ACC112 (cell line): ENCODE results near the gene TBCC.
"Not testable (repeated sequence)": the region's sequence is repeated elsewhere in the genome, so short reads cannot be mapped to it uniquely, and the experiment has no call there.

Experiments
- H2AFZ ChIP-seq: fragments of 200-600 bp; sonication (generic); one replicate; pipeline ENCODE4 v1.6.0; 2017; ENCODE audit warnings: antibody characterized with exemption, low read length; ENCODE audit not compliant: unreplicated experiment
- H3K27ac ChIP-seq: fragments of 200-600 bp; sonication (generic); 2 replicates; pipeline ENCODE4 v1.5.1; 2014; ENCODE audit warnings: low read depth, mild to moderate bottlenecking, antibody characterized with exemption, low read length, moderate library complexity
- H3K27me3 ChIP-seq: fragments of 200-600 bp; sonication (generic); 2 replicates; pipeline ENCODE4 v1.6.1; 2014; ENCODE audit warnings: mild to moderate bottlenecking, antibody characterized with exemption, low read length, moderate library complexity, mixed read lengths; ENCODE audit not compliant: insufficient read depth
- H3K36me3 ChIP-seq: fragments of 200-600 bp; sonication (generic); 2 replicates; pipeline ENCODE4 v1.6.1; 2016; ENCODE audit warnings: mild to moderate bottlenecking, antibody characterized with exemption, low read length, moderate library complexity, mixed read lengths; ENCODE audit not compliant: insufficient read depth
- H3K4me1 ChIP-seq: fragments of 200-600 bp; sonication (generic); one replicate; pipeline ENCODE4 v1.6.1; 2016; ENCODE audit warnings: low read length, mixed read lengths; ENCODE audit not compliant: insufficient read depth, unreplicated experiment, control insufficient read depth
- H3K4me3 ChIP-seq: fragments of 200-600 bp; sonication (generic); 2 replicates; pipeline ENCODE4 v1.5.1; 2014; ENCODE audit warnings: mild to moderate bottlenecking, low read depth, low read length
- H3K79me2 ChIP-seq: fragments of 200-600 bp; sonication (generic); one replicate; pipeline ENCODE4 v1.6.0; 2016; ENCODE audit warnings: low read length; ENCODE audit not compliant: control insufficient read depth, unreplicated experiment, insufficient read depth

The TBCC gene

DNA sequence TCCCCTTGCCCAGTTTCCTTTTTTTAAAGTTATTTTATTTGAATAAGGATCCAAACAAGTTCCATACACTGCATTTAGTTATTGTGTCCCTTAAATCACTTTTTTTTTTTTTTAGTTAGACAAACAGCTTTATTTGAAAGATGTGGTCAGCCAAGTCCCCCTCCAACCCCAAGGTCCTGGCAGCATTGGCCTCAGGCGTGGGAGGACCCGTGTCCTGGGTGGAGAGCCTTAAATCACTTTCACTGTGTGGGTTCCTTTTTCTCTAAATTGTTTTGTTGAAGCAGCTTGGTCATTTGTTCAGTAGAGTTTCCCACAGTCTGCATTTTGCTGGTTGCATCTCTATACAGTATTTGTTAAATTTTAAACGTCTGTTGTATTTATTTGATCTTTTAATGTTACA, 5.2 kb upstream of the TBCC start:
- H3K79me2 ChIP-seq, result no peaks in the 10 kb centered on the region
- H3K4me1 ChIP-seq, result peaks cover 14% of the 10 kb centered on the region
- H2AFZ ChIP-seq, result no peak overlapping the region

DNA sequence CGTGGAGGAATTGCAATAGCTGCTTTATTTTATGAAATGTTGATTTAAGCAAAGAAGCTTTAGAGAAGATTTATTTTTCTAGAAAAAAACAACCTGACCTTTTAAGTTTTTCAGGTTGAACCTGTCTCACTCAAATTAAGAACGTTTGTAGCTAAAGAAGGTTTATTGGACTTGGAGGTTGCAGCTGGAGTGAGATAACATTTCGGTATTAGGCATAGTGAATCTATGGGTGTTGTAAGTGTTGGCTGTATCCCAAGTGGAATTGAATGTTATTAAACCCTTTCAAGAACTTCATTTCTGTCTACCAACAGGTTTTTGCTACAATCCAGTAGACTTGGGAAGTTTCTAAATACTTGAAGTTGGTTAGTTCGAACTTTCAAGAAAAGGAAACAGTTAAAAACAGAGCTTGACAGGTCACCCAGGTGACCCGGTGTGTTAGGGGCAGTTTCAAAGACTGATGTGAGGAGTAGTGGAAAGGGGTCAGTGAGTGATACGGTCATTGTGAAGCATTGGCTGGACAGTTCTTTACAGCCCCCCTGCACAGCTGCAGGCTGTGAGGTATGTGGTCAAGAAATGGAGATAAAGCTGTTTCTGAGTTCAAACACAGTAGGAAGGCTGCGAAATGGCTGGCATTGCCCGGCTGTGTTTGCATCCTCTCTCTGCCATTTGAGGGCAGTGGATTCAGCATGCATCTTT, 2.4 kb upstream of the TBCC start:
- no peaks in the 10 kb centered on the region for H3K36me3 ChIP-seq
- peaks cover 23% of the 10 kb centered on the region for H3K4me1 ChIP-seq
- no peaks in the 10 kb centered on the region for H3K27me3 ChIP-seq
- H3K4me3 ChIP-seq, result peak overlapping the region; percentile 86; the same call in 1 of the 2 replicates
- no peak overlapping the region for H2AFZ ChIP-seq
- H3K27ac ChIP-seq, result no peak overlapping the region
- peaks cover 21% of the 10 kb centered on the region for H3K79me2 ChIP-seq

More for the DNA sequence above, 5.2 kb upstream of the TBCC start:
- no peak overlapping the region for H3K27ac ChIP-seq
- no peak overlapping the region for H3K4me3 ChIP-seq
- no peaks in the 10 kb centered on the region for H3K27me3 ChIP-seq
- no peaks in the 10 kb centered on the region for H3K36me3 ChIP-seq

DNA sequence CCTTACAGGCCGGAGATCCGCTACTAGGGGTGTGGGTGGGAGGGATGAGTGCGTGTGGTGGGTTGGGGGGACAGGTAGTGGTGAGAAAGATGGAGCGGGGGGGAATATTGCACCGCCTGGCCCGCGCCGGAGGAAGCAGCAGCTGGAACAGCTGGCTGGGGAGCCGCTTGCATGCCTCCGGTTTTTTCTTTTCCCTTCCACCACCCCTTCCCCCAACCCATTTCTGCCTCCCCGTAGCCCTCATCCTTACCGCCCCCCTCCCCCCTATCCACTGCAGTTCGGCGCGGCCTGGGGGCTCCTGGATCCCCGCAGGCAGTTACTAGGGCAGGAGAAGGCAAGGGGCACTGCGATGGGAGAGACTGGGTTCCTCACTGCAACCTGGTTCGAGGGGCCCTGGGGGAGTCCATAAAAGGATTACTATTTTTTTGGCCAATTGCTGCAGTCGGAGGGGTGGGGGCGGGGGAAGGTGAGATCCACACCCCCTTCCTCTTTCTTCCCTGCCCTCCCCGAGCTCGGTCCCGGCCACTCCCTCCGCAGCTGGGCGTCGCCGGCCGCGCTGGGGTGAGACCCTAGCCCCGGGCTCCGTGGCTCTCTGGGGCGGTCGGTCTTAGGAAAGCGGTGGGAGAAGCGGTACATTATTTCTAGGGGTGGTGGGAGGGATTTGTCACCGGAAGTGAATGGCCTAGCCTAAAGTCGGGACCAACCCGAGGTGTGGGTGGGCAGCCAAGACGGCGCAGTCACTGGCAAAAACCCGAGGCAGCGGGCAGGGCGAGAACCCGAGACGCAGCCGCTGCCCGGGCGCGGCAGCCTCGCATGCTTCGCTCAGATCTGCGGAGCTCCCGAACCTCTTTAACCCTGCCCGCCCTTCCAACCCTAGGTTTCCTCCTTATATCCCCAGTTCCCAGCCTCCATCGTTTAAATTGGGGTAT, 824 bp upstream of the TBCC start:
- peak overlapping the region; percentile 96 for H2AFZ ChIP-seq
- peaks cover 32% of the 10 kb centered on the region for H3K4me1 ChIP-seq
- no peaks in the 10 kb centered on the region for H3K36me3 ChIP-seq
- H3K4me3 ChIP-seq, result peak overlapping the region; percentile 86
- peak overlapping the region; percentile 78 for H3K27ac ChIP-seq
- H3K79me2 ChIP-seq, result peaks cover 21% of the 10 kb centered on the region
- no peaks in the 10 kb centered on the region for H3K27me3 ChIP-seq

DNA sequence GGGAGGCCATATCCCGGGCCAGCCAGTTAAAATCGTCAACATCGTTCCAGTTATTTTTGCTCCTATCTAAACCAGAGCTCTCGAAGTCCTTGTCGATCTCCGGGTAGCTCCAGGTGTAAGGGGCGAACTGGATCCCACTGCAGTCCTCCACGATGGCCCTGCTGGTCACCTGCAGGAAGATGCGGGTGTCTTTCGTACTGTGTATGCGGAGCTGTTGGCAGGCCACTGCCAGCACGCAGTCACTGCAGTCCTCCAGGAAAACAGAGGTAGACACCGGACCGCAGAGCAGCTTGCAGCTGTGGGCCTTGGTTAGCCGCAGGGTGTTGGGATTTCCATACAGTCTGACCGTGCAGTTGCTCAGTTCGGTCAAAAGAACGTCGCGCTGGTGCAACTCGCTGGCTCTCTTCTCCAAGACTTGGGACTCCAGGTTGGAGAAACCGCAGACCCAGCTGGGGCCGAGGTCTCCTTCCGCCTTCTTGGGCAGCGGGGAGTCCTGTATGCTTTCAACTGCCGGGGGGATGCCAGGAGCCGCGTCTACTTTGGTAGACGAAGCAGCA, 742 bp downstream of the TBCC start:
- Histone ChIP-seq H3K36me3 (no peaks in the 10 kb centered on the region), H3K27ac (peak overlapping the region; percentile 38; the same call in 1 of the 2 replicates), H3K4me1 (peaks cover 34% of the 10 kb centered on the region), H3K79me2 (peaks cover 21% of the 10 kb centered on the region), H3K4me3 (peak overlapping the region; percentile 95), H2AFZ (peak overlapping the region; percentile 95), H3K27me3 (no peaks in the 10 kb centered on the region)

DNA sequence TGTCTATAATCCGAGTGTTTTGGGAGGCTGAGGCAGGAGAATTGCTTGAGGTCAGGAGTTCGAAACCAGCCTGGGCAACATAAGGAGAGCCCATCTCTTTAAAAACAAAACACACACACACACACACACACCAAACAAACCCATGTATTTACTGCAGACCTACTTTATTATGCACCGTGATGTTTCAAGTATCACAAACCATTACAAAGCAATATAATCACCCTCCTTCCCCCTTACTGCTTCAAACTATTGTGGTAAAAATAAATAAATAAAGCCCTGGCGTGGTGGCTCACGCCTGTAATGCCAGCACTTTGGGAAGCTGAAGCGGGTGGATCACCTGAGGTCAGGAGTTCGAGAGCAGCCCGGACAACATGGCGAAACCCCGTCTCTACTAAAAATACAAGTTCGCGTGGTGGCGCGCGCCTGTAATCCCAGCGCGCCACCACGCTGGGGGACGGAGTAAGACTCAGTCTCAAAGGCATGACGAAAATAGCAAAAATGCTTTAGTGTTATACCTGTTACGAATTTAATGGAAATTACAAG, 1.5 kb downstream of the TBCC start:
- Histone ChIP-seq H3K4me1 (peaks cover 34% of the 10 kb centered on the region), H3K79me2 (peaks cover 21% of the 10 kb centered on the region), H3K36me3 (no peaks in the 10 kb centered on the region), H3K27ac (no peak overlapping the region), H3K27me3 (no peaks in the 10 kb centered on the region), H3K4me3 (peak overlapping the region; percentile 95), H2AFZ (no peak overlapping the region)

- Histone ChIP-seq H3K4me3 (no peak overlapping the region), H3K4me1 (peaks cover 20% of the 10 kb centered on the region), H3K79me2 (peaks cover 21% of the 10 kb centered on the region), H3K27me3 (no peaks in the 10 kb centered on the region), H3K27ac (0 out of 2 replicates have a peak overlapping the region, but pooled peaks have one; percentile 9), H2AFZ (no peak overlapping the region), H3K36me3 (no peaks in the 10 kb centered on the region)
Observed at GRCh38 chr6:42742116-42742894, 3.6 kb downstream of the TBCC start.

GRCh38 chr6:42740725-42741124, 5.2 kb downstream of the TBCC start:
- Histone ChIP-seq H3K27ac (no peak overlapping the region), H3K36me3 (no peaks in the 10 kb centered on the region), H2AFZ (peak overlapping the region; percentile 36), H3K4me3 (no peak overlapping the region), H3K79me2 (peaks cover 19% of the 10 kb centered on the region), H3K27me3 (no peaks in the 10 kb centered on the region), H3K4me1 (peaks cover 20% of the 10 kb centered on the region)

- H3K4me1 ChIP-seq, result peaks cover 3% of the 10 kb centered on the region
- no peaks in the 10 kb centered on the region for H3K79me2 ChIP-seq
- no peak overlapping the region for H3K4me3 ChIP-seq
- no peaks in the 10 kb centered on the region for H3K27me3 ChIP-seq
- no peak overlapping the region for H3K27ac ChIP-seq
- H3K36me3 ChIP-seq, result no peaks in the 10 kb centered on the region
- no peak overlapping the region for H2AFZ ChIP-seq
Observed at GRCh38 chr6:42735976-42736375, 9.9 kb downstream of the TBCC start.

GRCh38 chr6:42733867-42734481, 11.9 kb downstream of the TBCC start:
- H3K4me3 ChIP-seq, H3K27ac ChIP-seq, H3K36me3 ChIP-seq, H3K79me2 ChIP-seq, H3K4me1 ChIP-seq, H3K27me3 ChIP-seq, H2AFZ ChIP-seq: not testable (repeated sequence)
